HG03064 (cell line): ENCODE data around the gene ZNF500.

Source experiments
- ATAC-seq: cut with Tn5 transposase; IDR thresholded peaks from one replicate; pipeline ENCODE4 v1.9.1; 2021; ENCODE audit warnings: low read depth; ENCODE audit not compliant: unreplicated experiment

The ZNF500 gene

DNA sequence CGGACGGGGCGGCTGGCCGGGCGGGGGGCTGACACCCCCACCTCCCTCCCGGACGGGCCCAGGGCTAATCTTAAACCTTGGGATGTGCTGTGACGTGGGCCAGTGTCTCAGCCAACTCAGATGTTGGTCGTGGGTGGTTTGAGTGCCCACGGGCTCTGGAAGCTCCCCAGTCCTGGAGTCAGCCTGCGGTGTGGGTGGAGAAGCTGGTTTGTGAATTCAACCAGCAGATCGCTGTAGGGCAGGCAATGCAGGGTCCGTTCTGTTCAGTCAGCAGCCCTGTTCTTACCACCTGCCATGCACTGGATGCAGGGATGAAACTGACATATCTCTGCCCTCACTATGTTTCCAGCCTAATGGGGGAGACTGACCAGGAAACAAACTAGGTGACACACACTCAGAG lies 8.0 kb upstream of the ZNF500 start:
- no peak for ATAC-seq

DNA sequence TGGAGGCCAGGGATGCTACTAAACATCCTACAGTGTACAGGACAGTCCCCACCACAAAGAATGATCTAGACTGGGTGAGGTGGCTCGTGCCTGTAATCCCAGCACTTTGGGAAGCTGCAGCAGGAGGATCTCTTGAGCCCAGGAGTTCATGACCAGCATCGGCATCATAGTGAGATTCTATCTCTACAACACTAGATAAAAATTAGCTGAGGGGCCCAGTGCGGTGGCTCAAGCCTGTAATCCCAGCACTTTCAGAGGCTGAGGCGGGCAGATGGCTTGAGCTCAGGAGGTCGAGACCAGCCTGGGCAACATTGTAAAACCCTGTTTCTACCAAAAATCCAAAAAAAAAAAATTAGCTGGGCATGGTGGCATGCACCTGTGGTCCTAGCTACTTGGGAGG lies 5.4 kb upstream of the ZNF500 start:
- ATAC-seq, result no peak

DNA sequence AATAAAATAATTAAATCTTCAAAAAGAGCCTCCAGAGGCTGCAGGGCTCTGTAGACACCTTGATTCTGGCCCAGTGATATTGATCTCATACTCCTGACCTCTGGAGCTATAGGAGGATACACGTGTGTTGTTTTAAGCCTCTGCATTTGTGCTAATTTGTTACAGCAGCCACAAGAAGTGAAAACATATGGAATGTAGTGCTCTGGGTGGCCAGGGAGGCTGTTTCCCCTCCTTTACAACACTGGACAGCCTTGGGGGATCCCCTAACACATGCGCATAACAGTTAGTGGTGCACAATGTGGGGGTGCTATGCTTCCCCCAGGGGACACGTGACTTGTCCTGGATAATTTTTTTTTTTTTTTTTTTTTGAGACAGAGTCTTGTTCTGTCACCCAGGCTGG lies 4.7 kb upstream of the ZNF500 start:
- ATAC-seq, result no peak

GRCh38 chr16:4769306-4769638 lies 2.3 kb upstream of the ZNF500 start:
- ATAC-seq, result no peak

- ATAC-seq, result peak; percentile 51
Measured at GRCh38 chr16:4768549-4769305, 1.8 kb upstream of the ZNF500 start.

DNA sequence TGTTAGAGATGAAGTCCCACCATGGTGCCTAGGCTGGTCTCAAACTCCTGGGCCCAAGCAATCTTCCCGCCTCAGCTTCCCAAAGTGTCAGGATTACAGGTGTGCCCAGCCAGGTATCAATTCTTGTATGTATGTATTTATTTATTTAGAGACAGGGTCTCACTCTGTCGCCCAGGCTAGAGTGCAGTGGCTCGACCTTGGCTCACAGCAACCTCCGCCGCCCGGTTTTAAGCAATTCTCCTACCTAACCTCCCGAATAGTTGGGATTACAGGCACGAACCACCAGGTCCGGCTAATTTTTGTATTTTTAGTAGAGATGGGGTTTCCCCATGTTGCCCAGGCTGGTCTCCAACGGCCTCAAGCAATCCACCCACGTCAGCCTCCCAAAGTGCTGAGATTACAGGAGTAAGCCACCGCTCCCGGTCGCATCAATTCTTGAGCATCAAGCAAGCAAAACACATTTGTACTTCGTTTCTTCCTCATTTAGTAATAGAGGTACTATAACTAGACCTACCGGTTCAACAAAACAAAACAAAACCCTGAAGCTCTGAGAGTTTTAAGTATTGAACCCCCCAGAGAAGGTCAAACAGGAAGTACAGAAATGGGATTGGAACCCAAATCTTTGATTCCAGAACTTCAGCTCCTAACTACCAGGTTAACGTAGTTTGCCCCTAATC lies 1.0 kb upstream of the ZNF500 start:
- ATAC-seq, result no peak

GRCh38 chr16:4765511-4766474 lies 1.2 kb downstream of the ZNF500 start:
- ATAC-seq, result no peak

DNA sequence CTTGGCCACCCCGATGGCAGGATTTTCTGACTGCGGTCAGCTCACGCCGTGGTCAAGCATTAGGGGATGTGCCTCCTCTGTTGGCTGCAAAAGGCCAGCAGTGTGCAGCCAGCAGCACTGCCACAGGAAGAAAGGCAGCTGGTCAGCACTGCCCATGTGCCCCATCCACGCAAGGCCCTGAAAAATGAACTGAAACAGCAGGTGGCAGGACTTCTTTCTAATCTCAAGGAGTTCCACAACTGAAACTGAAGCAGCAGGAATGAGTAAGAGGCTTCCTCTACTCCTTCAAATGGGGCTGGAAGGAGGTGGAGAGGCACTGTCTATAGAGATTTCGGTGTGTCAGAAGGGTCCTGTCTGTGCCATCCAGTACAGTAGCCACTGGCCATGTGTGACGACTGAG lies 3.2 kb downstream of the ZNF500 start:
- no peak for ATAC-seq

DNA sequence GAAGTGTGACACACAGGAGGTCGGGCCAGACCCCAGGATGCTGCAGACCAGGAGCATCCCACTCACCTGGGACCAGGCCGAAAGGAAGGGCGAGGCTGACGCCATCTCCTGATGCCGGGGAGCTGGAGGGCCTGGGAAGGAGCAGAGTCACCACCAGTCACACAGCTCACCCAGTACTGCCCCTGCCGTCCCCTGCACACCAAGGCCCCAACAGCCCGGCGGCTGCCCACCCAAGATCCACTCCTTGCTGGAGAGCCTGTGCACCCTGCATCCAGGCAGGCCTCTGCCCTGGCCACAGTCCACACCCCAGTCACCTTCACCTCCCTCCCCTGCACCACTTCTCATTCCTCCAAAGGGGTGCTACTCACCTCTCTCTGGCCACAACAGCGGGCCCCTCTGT lies 4.8 kb downstream of the ZNF500 start:
- ATAC-seq, result no peak

- no peak for ATAC-seq
Measured at GRCh38 chr16:4760221-4760910, 6.6 kb downstream of the ZNF500 start.

DNA sequence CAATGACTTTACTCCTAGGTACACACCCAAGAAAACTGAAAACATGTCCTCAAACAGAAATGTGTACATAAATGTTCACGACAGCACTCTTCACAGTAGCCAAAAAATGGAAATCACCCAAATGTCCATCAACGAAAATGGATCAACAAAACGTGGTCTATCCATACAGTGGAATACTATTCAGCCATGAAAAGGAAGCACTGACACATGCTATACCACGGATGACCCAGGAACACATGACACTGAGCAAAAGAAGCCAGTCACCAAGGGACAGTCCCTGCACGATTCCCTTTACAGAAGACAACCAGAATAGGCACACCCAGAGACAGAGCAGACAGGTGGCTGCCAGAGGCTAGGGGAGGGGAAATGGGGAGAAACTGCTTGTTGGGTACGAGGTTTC lies 11.3 kb downstream of the ZNF500 start:
- ATAC-seq, result no peak

DNA sequence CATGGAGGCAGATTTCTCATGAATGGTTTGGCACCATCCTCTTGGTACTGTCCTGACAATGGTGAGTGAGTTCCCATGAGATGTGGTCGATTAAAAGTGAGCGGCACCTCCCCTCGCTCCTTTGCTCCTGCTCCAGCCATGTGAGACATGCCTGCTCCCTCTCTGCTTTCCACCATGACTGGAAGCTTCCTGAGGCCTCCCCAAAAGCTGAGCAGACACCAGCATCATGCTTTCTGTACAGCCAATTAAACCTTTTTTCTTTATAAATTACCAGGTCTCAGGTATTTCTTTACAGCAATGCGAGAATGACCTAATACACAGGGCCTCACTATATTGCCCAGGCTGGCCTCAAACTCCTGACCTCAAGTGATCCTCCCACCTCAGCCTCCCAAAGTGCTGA lies 12.1 kb downstream of the ZNF500 start:
- no peak for ATAC-seq

GRCh38 chr16:4753227-4753626 lies 13.7 kb downstream of the ZNF500 start:
- ATAC-seq, result no peak

GRCh38 chr16:4752351-4753100 lies 14.4 kb downstream of the ZNF500 start:
- ATAC-seq, result no peak

GRCh38 chr16:4750896-4751295 lies 16.1 kb downstream of the ZNF500 start:
- ATAC-seq, result no peak

GRCh38 chr16:4749700-4750257 lies 17.2 kb downstream of the ZNF500 start:
- no peak for ATAC-seq

DNA sequence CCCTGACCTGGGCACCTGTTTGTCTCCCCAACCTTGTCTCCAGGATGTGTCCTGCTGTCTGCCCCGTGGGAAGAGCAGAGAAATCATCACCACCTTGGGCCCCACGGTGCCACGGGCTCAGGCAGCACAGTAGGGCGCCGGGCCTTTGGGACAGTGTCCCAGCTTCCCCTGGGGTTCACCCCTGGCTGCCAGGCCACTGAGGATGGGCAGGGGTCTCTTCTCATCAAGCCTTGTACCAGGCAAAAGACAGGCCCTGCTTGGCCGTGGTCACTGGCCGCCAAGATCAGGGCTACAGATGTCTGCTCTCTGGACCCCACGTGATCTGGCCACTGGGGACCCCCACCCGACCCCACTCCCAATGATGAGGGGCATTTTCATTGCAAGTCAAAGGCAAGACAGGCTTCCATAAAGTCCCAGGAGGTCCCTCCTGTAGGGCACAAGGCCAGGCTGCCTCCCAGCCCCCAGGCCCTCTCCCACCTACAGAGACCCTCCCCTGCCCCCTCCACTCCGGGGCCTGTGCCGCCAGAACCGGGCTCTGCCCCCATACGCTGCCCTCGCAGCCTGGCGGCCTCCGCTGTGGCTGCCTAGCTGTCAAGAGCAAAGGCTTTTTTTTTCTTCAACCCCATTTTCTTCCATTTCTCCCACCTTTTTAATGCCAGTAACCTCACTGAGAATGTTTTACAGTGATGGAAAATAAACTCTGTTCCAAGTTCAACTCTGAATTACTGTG lies 18.1 kb downstream of the ZNF500 start:
- no peak for ATAC-seq

- ATAC-seq, result no peak
Measured at GRCh38 chr16:4747906-4748681, 18.9 kb downstream of the ZNF500 start.
